Body of pancreas (tissue), 4 donors: Measurements from ENCODE around the gene HOXA11. TPM values are rescaled to one million over a fixed set of nuclear protein-coding genes. Genes with fewer than 3 reads are reported as not detected.

Experiments
- ATAC-seq: fragments of 150-250 bp; one replicate; pipeline ENCODE4 v1.9.1; 2016
- DNase-seq, 4 donors: peaks; one replicate each; pipeline ENCODE4 v3.0.0-alpha.2; 2019
- H3K27ac ChIP-seq, 4 donors: fragments of 200-600 bp; sonication (generic); 1 replicate in 3 of 4; 2 replicates in 1 of 4; pipeline versions ENCODE4 v1.5.1 to v1.6.1; 2016 to 2019; ENCODE audit warnings: mild to moderate bottlenecking in 1 of 4, mixed read lengths in 1 of 4, moderate library complexity in 1 of 4
- H3K27me3 ChIP-seq, 2 donors: fragments of 200-600 bp; sonication (generic); one replicate each; pipeline ENCODE4 v1.6.0; 2016; ENCODE audit warnings: mild to moderate bottlenecking in 1 of 2
- H3K36me3 ChIP-seq, 2 donors: fragments of 200-600 bp; sonication (generic); replicated peaks in 1 of 2; 2 replicates each; pipeline ENCODE4 v1.5.1; 2016; ENCODE audit warnings: low read depth in 2 of 2; ENCODE audit not compliant: insufficient read depth in 1 of 2
- H3K4me1 ChIP-seq: fragments of 200-600 bp; sonication (generic); one replicate; pipeline ENCODE4 v1.6.0; 2016
- H3K4me3 ChIP-seq, 2 donors: fragments of 200-600 bp; sonication (generic); 1 replicate in 1 of 2; 2 replicates in 1 of 2; pipeline ENCODE4 v1.5.1; 2016 to 2019
- H3K9me3 ChIP-seq, 3 donors: fragments of 200-600 bp; sonication (generic); 1 replicate in 2 of 3; 2 replicates in 1 of 3; pipeline ENCODE4 v1.5.1; 2016
- POLR2A ChIP-seq, 3 donors: fragments of 450-650 bp; IDR thresholded peaks; one replicate each; pipeline ENCODE4 v1.6.1; 2016; ENCODE audit warnings: antibody characterized with exemption in 3 of 3, mild to moderate bottlenecking in 2 of 3
- WGBS, 2 donors: methylation state at CpG; one replicate each; pipeline ENCODE4 v1.1.5; 2017; 5-methylcytosine and 5-hydroxymethylcytosine counted together
- intact Hi-C: fragments of 100-400 bp; cut with DNase I; formaldehyde crosslinking; loops from one replicate; pipeline ENCODE4 v1.15.1; 2023
- total RNA-seq, 2 donors: library from RNA; depleted of rRNA; stranded (reverse); fragments of >200 nt; gene quantifications; one replicate each; pipeline ENCODE4 v1.1.0, GENCODE V29; 2016
- TF ChIP-seq, protein P1 (sequence below), 7 experiments: fragments of 450-650 bp in 4 of 7; fragments of 200-600 bp in 3 of 7; sonication (generic) in 3 of 7; IDR thresholded peaks; one replicate each; pipeline ENCODE4 v1.5.1; 2016 to 2019; ENCODE audit warnings: antibody characterized with exemption in 7 of 7

Gene HOXA11
- total RNA-seq, 2 donors from 2014 or later = not detected

DNA sequence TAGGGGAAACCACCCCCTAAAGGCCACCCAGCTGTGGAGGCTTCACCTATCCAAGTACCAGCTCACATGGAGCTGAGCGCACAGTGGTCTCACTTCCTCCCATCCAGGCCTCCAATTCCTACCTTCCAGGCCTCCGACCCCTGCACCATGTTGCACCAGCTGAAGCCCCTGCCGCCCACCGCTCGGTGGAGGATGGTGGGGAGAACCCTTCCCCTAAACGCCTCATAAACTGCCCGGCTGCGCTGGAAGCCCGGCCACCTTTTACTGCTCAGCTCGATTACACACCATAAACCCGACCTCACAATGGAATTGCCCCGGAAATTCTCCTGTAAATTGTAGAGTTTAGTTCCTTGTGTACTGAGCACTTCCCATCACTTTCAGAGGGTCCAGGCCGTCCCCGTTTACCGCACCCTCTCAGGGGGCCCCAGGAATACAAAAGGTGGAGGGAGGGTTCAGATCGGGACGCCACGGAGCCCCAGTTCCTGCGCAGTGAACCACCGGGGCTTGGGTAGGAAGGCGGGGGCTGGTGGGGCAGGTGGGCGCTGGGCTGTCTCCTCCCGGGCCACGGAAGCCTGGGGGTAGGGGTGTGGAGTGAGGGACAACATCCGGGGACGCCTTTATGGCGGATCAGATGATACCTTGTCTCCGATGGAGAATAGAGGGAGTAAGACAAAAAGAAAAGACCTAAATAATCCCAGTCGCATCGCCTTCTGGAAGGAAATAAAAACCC lies 27.2 kb downstream of the HOXA11 start:
- no peak for TF ChIP-seq POLR2A (IDR thresholded peaks at IDR 0.05)
- TF ChIP-seq, protein P1, sequence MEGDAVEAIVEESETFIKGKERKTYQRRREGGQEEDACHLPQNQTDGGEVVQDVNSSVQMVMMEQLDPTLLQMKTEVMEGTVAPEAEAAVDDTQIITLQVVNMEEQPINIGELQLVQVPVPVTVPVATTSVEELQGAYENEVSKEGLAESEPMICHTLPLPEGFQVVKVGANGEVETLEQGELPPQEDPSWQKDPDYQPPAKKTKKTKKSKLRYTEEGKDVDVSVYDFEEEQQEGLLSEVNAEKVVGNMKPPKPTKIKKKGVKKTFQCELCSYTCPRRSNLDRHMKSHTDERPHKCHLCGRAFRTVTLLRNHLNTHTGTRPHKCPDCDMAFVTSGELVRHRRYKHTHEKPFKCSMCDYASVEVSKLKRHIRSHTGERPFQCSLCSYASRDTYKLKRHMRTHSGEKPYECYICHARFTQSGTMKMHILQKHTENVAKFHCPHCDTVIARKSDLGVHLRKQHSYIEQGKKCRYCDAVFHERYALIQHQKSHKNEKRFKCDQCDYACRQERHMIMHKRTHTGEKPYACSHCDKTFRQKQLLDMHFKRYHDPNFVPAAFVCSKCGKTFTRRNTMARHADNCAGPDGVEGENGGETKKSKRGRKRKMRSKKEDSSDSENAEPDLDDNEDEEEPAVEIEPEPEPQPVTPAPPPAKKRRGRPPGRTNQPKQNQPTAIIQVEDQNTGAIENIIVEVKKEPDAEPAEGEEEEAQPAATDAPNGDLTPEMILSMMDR (IDR thresholded peaks at IDR 0.05) = no peak
- Histone ChIP-seq H3K27ac (no peak overlapping the region), H3K27me3 (peaks cover 0 to 61% of the 10 kb centered on the region in 2 donors), H3K9me3 (no peaks in the 10 kb centered on the region), H3K4me1 (peaks cover 33% of the 10 kb centered on the region), H3K36me3 (no peaks in the 10 kb centered on the region), H3K4me3 (no peak overlapping the region)
- intact Hi-C loops = no loop called here
- 5 to 9% methylated on average over 29 to 30 of the region's 30 CpGs for WGBS, 2 donors
- ATAC-seq (no peak), DNase-seq (peak in 3 of 4 donors; percentile 0 to 8 (median 3))

DNA sequence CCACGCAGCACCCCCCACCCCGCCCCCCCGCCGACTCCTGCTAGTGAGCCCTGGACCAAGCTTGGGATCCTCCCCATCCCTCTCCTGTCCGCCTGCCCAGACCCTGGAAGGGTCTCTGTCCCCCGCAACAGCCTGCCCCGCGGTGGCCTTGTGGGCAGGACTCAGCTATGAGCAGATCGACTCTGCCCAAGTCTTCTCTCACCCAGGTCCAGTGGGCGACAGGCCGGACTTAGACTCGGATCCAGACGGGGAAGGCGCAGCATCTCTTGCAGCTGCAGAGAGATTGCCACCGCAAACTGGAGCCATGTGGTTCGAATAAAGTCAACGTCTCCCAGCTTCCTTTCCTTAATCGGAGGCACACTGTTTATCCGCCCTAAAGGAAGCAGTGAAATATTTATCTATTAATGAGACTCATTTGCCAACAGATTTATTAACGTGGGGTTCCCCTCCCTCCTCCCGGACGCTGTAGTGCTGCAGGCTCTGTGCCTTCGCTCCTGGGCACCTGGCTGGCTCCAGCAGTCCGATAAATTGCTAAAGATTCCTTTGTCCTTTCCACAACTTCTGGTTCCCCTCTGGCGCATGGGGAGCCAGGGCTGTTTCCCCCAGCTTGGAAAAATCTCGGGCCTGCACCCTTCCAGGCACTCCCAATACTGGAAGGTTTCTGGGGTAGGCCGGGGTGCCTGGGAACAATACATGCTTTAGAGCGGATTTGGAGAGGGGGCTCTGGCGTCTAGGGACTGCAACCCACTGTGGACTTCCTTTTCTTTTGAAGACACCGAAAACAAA lies 27.9 kb downstream of the HOXA11 start:
- ATAC-seq (no peak), DNase-seq (peak in 2 of 4 donors; percentile 2 to 10)
- Histone ChIP-seq H3K27me3 (peaks cover 0 to 68% of the 10 kb centered on the region in 2 donors), H3K4me3 (no peak overlapping the region), H3K36me3 (no peaks in the 10 kb centered on the region), H3K4me1 (peaks cover 38% of the 10 kb centered on the region), H3K9me3 (no peaks in the 10 kb centered on the region), H3K27ac (no peak overlapping the region)
- TF ChIP-seq, protein P1 (IDR thresholded peaks at IDR 0.05) = no peak
- no peak for TF ChIP-seq POLR2A (IDR thresholded peaks at IDR 0.05)
- WGBS, 2 donors = 6 to 9% methylated on average over 14 to 29 of the region's 30 CpGs
- intact Hi-C loops = no loop called here

DNA sequence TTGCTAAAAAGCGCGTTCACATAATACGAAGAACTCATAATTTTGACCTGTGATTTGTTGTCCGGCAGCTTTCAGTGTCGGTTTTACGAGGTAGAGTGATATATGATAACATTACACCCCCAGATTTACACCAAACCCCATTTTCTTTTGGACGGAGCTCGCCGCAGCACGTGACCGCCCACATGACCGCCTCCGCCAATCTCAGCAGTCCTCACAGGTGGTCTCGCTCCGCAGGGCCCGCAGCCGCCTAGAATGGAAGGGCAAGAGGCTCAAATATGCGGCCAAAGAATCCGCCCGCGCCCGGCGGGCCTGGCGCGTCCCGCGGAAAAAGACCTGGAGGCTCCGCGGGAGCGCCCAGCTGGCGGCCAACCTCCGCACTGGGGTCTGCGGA lies 28.5 kb downstream of the HOXA11 start, which contains the start of gene HOXA7:
Gene HOXA7 (minus strand): TSS at position 168 of the 391 bp plus-strand sequence. CDS start 130 bp downstream, at position 38.
- no peak for ATAC-seq
- H3K27me3 ChIP-seq = peaks cover 0 to 74% of the 10 kb centered on the region in 2 donors

DNA sequence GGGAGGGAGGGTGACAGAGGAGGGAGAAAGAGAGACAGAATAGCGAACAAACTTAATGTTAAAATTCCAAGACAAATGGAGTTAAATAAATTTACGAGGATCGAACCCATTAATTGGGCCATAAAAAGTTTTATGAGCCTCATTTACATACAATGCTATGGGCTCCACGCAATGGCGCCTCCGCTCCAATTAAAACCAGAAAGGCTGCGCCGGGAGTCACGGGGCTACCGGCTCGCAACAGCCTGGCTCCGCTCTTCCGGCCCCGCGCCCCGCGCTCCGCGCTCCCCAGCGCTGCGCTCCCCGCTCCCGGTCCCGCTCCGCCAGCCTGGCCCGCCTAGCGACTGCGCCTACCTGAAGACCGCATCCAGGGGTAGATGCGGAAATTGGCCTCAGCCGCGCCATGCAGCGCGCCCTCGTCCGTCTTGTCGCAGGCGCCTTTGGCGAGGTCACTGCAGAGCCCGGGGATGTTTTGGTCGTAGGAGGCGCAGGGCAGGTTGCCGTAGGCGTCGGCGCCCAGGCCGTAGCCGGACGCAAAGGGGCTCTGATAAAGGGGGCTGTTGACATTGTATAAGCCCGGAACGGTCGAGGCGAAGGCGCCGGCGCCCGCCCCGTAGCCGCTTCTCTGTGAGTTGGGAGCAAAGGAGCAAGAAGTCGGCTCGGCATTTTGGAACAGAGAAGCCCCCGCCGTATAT lies 29.1 kb downstream of the HOXA11 start:
- intact Hi-C loops = no loop called here
- H3K9me3 ChIP-seq = no peaks in the 10 kb centered on the region
- WGBS, 2 donors = 4 to 10% methylated on average over 53 to 63 of the region's 63 CpGs
- ATAC-seq (no peak), DNase-seq (peak in 2 of 4 donors; percentile 1 to 7)
- H3K27me3 ChIP-seq = peaks cover 0 to 80% of the 10 kb centered on the region in 2 donors
- TF ChIP-seq, protein P1 (IDR thresholded peaks at IDR 0.05) = no peak
- no peak for TF ChIP-seq POLR2A (IDR thresholded peaks at IDR 0.05)
- H3K4me3 ChIP-seq = no peak overlapping the region
- no peak overlapping the region for H3K27ac ChIP-seq
- H3K36me3 ChIP-seq = no peaks in the 10 kb centered on the region
- peaks cover 38% of the 10 kb centered on the region for H3K4me1 ChIP-seq

More for the DNA sequence above, 28.5 kb downstream of the HOXA11 start, which contains the start of gene HOXA7:
- Histone ChIP-seq H3K9me3 (no peaks in the 10 kb centered on the region), H3K36me3 (no peaks in the 10 kb centered on the region), H3K4me3 (no peak within 1 kb of the TSS), H3K4me1 (peaks cover 38% of the 10 kb centered on the region), H3K27ac (no peak within 1 kb of the TSS)
- TF ChIP-seq, protein P1 (IDR thresholded peaks at IDR 0.05) = no peak
- TF ChIP-seq POLR2A (IDR thresholded peaks at IDR 0.05) = no peak
- 4 to 6% methylated on average over 13 to 33 of the region's 33 CpGs for WGBS, 2 donors
- DNase-seq = peak in 2 of 4 donors; percentile 2 to 11
- intact Hi-C loops = no loop called here
